ENCODE measurements around the gene ZNF407. TPM values are rescaled to one million over a fixed set of nuclear protein-coding genes. Genes with fewer than 3 reads are reported as not detected.

The ZNF407 gene
- total and polyA plus RNA-seq, 2 of the 13 experiments (the other 11 are each of a cell fraction or from before 2014, with no cell fraction given) = 2.3 to 8.7 TPM

DNA sequence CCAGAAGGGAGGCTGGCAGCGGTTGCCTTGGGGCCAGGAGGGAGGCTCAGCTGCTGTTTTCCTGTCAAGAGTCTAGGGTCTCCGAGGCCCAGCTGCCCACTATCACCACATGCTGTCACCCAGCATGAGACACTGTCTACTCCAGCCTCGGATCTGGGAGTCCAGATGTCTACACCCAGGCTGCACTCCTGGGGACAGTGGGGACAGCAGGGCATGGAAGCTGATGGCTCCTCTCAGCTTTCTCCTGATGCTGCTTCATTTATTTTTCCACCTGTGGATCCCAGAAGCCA, 477.3 kb downstream of the ZNF407 start (continued):
- TF ChIP-seq PPARG (CRISPR knock-in tag; conservative IDR thresholded peaks at IDR 0.05) = no peak
- no peak for TF ChIP-seq ZNF354B (CRISPR knock-in tag; IDR thresholded peaks at IDR 0.05)
- TF ChIP-seq BCL6 (CRISPR knock-in tag; IDR thresholded peaks at IDR 0.05) = no peak
- no peak for TF ChIP-seq REPIN1 (CRISPR knock-in tag; IDR thresholded peaks at IDR 0.05; ENCODE audit: borderline replicate concordance, low read depth)
- no peak for TF ChIP-seq MYNN (CRISPR knock-in tag; IDR thresholded peaks at IDR 0.05; ENCODE audit: low read depth)
- TF ChIP-seq ZNF337 (CRISPR knock-in tag; IDR thresholded peaks at IDR 0.05; ENCODE audit: borderline replicate concordance, low read depth) = no peak
- TF ChIP-seq NAIF1 (CRISPR knock-in tag; IDR thresholded peaks at IDR 0.05; ENCODE audit: borderline replicate concordance) = no peak
- TF ChIP-seq, protein P1, sequence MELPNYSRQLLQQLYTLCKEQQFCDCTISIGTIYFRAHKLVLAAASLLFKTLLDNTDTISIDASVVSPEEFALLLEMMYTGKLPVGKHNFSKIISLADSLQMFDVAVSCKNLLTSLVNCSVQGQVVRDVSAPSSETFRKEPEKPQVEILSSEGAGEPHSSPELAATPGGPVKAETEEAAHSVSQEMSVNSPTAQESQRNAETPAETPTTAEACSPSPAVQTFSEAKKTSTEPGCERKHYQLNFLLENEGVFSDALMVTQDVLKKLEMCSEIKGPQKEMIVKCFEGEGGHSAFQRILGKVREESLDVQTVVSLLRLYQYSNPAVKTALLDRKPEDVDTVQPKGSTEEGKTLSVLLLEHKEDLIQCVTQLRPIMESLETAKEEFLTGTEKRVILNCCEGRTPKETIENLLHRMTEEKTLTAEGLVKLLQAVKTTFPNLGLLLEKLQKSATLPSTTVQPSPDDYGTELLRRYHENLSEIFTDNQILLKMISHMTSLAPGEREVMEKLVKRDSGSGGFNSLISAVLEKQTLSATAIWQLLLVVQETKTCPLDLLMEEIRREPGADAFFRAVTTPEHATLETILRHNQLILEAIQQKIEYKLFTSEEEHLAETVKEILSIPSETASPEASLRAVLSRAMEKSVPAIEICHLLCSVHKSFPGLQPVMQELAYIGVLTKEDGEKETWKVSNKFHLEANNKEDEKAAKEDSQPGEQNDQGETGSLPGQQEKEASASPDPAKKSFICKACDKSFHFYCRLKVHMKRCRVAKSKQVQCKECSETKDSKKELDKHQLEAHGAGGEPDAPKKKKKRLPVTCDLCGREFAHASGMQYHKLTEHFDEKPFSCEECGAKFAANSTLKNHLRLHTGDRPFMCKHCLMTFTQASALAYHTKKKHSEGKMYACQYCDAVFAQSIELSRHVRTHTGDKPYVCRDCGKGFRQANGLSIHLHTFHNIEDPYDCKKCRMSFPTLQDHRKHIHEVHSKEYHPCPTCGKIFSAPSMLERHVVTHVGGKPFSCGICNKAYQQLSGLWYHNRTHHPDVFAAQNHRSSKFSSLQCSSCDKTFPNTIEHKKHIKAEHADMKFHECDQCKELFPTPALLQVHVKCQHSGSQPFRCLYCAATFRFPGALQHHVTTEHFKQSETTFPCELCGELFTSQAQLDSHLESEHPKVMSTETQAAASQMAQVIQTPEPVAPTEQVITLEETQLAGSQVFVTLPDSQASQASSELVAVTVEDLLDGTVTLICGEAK (IDR thresholded peaks at IDR 0.05) = no peak
- TF ChIP-seq, protein P1 (CRISPR knock-in tag; IDR thresholded peaks at IDR 0.05) = no peak
- TF ChIP-seq, protein P2, sequence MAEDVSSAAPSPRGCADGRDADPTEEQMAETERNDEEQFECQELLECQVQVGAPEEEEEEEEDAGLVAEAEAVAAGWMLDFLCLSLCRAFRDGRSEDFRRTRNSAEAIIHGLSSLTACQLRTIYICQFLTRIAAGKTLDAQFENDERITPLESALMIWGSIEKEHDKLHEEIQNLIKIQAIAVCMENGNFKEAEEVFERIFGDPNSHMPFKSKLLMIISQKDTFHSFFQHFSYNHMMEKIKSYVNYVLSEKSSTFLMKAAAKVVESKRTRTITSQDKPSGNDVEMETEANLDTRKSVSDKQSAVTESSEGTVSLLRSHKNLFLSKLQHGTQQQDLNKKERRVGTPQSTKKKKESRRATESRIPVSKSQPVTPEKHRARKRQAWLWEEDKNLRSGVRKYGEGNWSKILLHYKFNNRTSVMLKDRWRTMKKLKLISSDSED (CRISPR knock-in tag; IDR thresholded peaks at IDR 0.05) = no peak
